Retinal pigment epithelial cell (primary cell): ENCODE results near the gene RELN.

Experiments used
- DNase-seq: peaks from one replicate; pipeline ENCODE4 v3.0.0-alpha.2; 2010; ENCODE audit warnings: low read depth
- H3K4me3 ChIP-seq: 2 replicates; pipeline ENCODE4 v1.5.1; 2011; ENCODE audit warnings: mild to moderate bottlenecking, low read length, control low read depth, moderate library complexity
- TF ChIP-seq, protein P1 (sequence below): conservative IDR thresholded peaks from 2 replicates; pipeline ENCODE4 v1.5.1; 2011; ENCODE audit warnings: low read depth, low read length, control low read depth, inconsistent platforms

The RELN gene

DNA sequence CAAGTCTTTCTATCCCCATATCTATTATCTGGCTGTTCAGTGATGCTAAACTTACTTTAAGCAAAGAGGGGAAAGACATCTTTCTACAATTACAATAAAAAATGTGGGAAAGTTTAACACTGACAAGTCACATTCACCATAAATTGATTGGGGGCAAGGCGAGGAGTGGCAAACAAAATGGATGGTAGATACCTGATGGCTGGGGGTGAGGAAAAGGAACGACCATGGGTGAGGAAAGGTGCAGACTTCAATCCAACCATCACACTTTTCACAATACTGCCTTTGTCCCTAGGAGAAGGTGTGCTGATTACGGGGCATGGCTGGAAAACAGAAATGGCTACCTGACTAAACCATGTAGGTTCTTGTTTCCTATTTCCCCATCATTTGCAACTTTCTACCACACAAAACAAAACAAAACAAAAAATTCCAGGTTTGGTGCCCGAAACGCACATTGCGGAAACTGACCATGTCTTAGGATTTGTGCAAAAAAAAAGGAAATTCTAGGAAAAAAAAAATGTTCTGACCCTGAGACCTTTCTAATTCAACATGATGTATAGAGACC, 3.8 kb downstream of the RELN start:
- TF ChIP-seq, protein P1, sequence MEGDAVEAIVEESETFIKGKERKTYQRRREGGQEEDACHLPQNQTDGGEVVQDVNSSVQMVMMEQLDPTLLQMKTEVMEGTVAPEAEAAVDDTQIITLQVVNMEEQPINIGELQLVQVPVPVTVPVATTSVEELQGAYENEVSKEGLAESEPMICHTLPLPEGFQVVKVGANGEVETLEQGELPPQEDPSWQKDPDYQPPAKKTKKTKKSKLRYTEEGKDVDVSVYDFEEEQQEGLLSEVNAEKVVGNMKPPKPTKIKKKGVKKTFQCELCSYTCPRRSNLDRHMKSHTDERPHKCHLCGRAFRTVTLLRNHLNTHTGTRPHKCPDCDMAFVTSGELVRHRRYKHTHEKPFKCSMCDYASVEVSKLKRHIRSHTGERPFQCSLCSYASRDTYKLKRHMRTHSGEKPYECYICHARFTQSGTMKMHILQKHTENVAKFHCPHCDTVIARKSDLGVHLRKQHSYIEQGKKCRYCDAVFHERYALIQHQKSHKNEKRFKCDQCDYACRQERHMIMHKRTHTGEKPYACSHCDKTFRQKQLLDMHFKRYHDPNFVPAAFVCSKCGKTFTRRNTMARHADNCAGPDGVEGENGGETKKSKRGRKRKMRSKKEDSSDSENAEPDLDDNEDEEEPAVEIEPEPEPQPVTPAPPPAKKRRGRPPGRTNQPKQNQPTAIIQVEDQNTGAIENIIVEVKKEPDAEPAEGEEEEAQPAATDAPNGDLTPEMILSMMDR: no peak
- H3K4me3 ChIP-seq: no peak overlapping the region
- DNase-seq: no peak

DNA sequence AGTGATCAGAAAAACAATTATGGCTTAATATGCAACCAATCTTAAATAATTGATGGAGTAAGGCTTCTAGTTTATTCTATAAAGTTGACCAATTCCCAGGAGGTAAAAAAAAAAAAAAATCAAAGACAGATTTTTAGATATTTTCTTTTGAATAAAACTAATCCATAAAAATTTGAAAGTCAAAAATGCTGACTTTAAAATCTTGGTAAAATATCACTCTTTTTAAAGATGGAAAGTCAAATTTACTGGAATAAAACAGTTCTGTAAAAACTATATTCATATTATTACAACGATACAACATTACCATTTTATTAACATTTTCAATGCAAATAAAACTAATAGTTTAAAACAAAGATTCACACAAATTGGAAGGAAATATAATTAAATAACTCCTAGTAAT, 5.4 kb downstream of the RELN start:
- H3K4me3 ChIP-seq: no peak overlapping the region
- DNase-seq: no peak
- TF ChIP-seq, protein P1: no peak

DNA sequence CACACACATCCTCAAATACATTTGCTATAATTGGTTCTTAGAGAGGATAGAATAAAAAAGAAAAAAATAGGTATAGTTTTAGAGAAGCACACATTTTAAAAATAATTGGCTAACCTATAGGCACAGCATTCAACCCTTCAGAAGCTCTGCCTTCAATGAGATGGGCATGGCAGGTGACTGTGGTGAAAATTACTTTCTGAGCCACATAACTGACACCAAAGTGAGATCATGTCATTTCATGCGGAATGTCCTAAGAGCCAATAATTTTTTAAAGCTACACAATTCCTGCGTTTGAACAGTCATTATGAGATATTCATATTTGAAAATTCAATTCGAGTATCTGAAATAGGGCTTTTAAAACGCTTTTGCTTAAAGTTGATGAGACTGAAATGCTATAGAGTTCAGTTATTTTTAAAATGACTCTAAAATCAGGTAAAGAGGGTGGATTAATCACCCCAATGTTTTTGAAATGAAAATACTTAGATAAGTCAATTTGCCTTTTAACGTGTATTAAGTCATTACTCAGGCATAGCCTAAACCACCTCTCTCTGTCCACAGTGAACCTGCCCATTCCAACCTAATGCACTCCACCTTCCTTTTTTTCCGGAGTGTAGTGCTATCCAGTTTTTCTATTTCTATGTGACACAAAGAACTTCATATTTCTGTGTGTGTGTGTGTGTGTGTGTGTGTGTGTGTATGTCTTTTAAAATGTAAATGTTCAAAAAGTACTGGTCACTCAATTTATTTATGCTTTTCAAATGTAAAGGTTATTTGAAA, 6.1 kb downstream of the RELN start:
- H3K4me3 ChIP-seq: no peak overlapping the region
- TF ChIP-seq, protein P1: no peak
- no peak for DNase-seq

DNA sequence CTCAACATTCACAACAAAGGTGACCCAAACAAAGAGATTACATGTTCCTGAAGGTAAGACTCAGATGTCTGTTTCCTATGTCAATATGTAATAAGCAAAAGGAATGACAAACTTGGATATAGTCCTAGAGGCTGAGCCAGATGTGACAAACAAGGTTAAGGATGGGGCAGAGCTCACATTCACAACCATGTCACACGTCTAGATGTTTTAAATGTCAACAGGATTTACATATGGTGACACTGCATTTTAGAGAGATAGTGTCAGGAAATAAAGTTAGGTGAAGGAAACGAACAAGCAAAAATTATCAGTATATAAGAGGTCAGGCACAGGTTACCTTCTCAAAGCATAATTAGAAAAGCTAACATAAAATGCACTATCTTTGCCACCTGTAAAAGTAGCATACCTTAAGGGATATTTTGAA, 8.4 kb downstream of the RELN start:
- H3K4me3 ChIP-seq: no peak overlapping the region
- no peak for DNase-seq
- TF ChIP-seq, protein P1: no peak

DNA sequence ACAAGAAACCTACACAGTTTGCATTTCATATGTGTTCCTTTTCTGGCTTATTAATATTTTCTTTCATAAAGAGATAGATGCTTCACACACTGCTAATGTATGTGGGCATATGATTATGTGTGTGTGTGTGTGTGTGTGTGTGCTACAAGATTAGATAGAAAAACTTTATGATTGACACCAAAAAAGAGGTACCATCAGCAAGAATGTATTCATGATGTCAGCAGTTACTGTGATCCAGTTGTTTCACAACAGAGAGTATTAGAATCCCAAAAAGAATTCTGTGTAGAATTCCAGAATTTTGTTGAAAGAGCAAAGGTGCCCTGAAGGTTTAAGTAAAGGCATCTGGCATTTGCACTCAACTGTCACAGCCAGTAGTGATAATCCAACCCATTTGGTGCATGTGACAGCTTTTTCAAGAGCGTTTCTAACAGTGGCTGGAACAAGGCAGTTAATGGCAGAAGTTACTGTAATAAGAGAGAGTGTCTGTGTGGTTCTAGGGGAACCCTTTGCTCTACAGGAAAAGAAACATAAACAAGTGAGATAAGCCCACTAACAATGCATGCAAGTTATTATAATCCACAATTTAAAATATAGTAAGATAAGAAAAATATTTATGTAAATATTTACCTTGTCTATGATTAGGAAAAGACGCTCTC, 16.6 kb downstream of the RELN start:
- TF ChIP-seq, protein P1: no peak
- H3K4me3 ChIP-seq: no peak overlapping the region
- DNase-seq: no peak

DNA sequence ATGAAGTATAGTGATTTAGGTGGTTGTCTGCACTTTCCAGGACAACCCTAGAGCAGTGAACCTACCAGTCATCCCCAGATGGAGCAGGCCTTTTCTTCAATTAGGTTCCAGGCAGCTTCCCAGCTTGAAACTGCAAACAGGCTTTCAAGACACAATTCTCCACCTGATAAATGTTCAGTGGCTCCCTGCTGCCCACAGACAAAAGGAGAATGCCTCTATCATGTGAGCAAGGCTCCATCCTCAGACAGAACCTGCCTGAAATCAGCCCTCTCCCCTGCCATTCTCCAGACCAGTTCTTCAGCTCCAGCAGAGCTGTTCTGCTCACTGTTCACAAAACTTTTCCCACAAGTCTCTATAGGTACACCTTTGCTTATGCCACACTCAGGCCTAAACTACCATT, 22.1 kb downstream of the RELN start:
- H3K4me3 ChIP-seq: no peak overlapping the region
- TF ChIP-seq, protein P1: no peak
- DNase-seq: no peak
